GM18909 (cell line): ENCODE data around the gene UFD1.

Experiments used
- ATAC-seq: cut with Tn5 transposase; IDR thresholded peaks from one replicate; pipeline ENCODE4 v1.9.1; 2021; ENCODE audit warnings: mild to moderate bottlenecking; ENCODE audit not compliant: unreplicated experiment, poor library complexity

UFD1 gene

GRCh38 chr22:19434401-19434800 lies 44.6 kb downstream of the UFD1 start:
- no peak for ATAC-seq

GRCh38 chr22:19432133-19432851 lies 46.7 kb downstream of the UFD1 start, which contains the start of gene MRPL40:
Gene MRPL40 (plus strand): TSS chr22:19432545. CDS start chr22:19432555, 10 bp downstream.
- peak; percentile 83 for ATAC-seq

- peak; percentile 57 for ATAC-seq
Measured at GRCh38 chr22:19431649-19432132, 47.3 kb downstream of the UFD1 start, which contains the start of gene HIRA. Gene HIRA (minus strand): TSS chr22:19431733. CDS start chr22:19431476, 257 bp downstream.

- peak; percentile 13 for ATAC-seq
Measured at GRCh38 chr22:19430890-19431541, 48.0 kb downstream of the UFD1 start.

GRCh38 chr22:19429950-19430889 lies 48.8 kb downstream of the UFD1 start:
- no peak for ATAC-seq

- no peak for ATAC-seq
Measured at GRCh38 chr22:19424186-19424500, 54.9 kb downstream of the UFD1 start.

GRCh38 chr22:19422440-19423301 lies 56.3 kb downstream of the UFD1 start:
- no peak for ATAC-seq

GRCh38 chr22:19420321-19420720 lies 58.7 kb downstream of the UFD1 start:
- no peak for ATAC-seq

- peak; percentile 53 for ATAC-seq
Measured at GRCh38 chr22:19419464-19420178, 59.4 kb downstream of the UFD1 start.

- ATAC-seq: no peak
Measured at GRCh38 chr22:19419086-19419463, 59.9 kb downstream of the UFD1 start.

- ATAC-seq: no peak
Measured at GRCh38 chr22:19412923-19413322, 66.1 kb downstream of the UFD1 start.

- no peak for ATAC-seq
Measured at GRCh38 chr22:19412478-19412877, 66.5 kb downstream of the UFD1 start.

GRCh38 chr22:19411690-19412045 lies 67.3 kb downstream of the UFD1 start:
- no peak for ATAC-seq

GRCh38 chr22:19410941-19411689 lies 67.9 kb downstream of the UFD1 start:
- ATAC-seq: no peak

GRCh38 chr22:19407649-19408606 lies 71.1 kb downstream of the UFD1 start:
- no peak for ATAC-seq

- ATAC-seq: no peak
Measured at GRCh38 chr22:19406846-19407245, 72.1 kb downstream of the UFD1 start.

GRCh38 chr22:19406281-19406811 lies 72.6 kb downstream of the UFD1 start:
- ATAC-seq: no peak
